Measurements from ENCODE around the gene HAUS7.

DNA sequence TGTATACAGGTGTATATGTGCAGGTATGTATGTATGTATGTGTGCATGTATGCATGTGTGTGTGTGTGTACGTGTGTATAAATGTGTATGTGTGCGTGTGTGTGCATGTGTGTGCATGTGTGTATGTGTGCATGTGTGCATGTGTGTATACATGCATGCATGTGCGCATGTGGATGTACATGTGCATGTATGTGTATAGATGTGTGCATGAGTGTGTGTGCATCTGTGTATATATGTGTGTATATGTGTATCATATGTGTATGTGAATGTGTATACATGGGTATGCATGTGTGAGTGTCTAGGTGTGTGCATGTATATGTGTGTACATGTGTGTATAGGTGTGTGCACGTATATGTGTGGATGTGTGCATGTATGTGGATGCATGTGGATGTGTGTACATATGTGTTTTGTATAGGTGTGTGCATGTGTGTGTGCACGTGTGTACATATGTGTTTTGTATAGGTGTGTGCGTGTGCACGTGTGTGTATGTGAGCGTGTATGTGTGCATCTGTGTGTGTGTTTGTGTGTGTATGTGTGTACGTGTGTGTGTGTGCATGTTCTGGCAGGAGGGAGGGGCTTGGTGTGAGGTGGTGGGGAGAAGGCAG, 30.4 kb upstream of the HAUS7 start:
- TF ChIP-seq, protein P1, sequence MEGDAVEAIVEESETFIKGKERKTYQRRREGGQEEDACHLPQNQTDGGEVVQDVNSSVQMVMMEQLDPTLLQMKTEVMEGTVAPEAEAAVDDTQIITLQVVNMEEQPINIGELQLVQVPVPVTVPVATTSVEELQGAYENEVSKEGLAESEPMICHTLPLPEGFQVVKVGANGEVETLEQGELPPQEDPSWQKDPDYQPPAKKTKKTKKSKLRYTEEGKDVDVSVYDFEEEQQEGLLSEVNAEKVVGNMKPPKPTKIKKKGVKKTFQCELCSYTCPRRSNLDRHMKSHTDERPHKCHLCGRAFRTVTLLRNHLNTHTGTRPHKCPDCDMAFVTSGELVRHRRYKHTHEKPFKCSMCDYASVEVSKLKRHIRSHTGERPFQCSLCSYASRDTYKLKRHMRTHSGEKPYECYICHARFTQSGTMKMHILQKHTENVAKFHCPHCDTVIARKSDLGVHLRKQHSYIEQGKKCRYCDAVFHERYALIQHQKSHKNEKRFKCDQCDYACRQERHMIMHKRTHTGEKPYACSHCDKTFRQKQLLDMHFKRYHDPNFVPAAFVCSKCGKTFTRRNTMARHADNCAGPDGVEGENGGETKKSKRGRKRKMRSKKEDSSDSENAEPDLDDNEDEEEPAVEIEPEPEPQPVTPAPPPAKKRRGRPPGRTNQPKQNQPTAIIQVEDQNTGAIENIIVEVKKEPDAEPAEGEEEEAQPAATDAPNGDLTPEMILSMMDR (conservative IDR thresholded peaks at IDR 0.05 in 1 of 2, IDR thresholded peaks at IDR 0.05 in 1 of 2; ENCODE audit: extremely low read depth in 1 of 2, insufficient read depth in 1 of 2, low read depth in 1 of 2, low read length in 2 of 2), result no peak
- TF ChIP-seq EZH2 (IDR thresholded peaks at IDR 0.05; ENCODE audit: borderline replicate concordance, low read length), result no peak
